Frontal cortex (tissue), 4 donors: Measurements from ENCODE around the gene GLG1. TPM values are rescaled to one million over a fixed set of nuclear protein-coding genes. Genes with fewer than 3 reads are reported as not detected.
"Not testable (repeated sequence)": the region's sequence is repeated elsewhere in the genome, so short reads cannot be mapped to it uniquely, and the experiment has no call there.

Source experiments
- DNase-seq, 2 donors: peaks; one replicate each; pipeline ENCODE4 v3.0.0; 2012; ENCODE audit warnings: low spot score in 2 of 2
- FAIRE-seq: peaks from 2 replicates; lab custom pipeline; 2012; peaks lifted over from hg19 to GRCh38; lab: Jason Lieb, UNC
- total RNA-seq: library from RNA; depleted of rRNA; stranded (reverse); fragments of >200 nt; gene quantifications from one replicate; pipeline ENCODE4 v1.2.3, GENCODE V29; 2014
- donor health status: control.
- donor health status: control.
- donor health status: control.

GLG1 gene
- total RNA-seq, 1 donor from 2014 or later = 64.8 TPM

DNA sequence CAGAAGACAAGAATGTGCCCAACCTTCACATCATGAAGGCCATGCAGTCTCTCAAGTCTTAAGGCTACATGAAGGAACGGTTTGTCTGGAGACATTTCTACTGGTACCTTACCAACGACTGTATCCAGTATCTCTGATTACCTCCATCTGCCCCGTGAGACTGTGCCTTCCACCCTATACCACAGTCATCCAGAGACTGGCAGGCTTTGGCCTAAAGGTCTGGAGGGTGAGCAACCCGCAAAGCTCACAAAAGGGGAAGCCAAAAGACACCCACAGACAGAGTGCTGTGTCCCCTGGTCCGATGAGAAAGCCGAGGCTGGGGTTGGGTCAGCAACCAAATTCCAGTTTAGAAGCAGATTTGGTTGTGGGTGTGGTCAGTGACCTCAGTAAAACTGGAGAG lies 54.6 kb downstream of the GLG1 start:
- not testable (repeated sequence) for FAIRE-seq, DNase-seq

DNA sequence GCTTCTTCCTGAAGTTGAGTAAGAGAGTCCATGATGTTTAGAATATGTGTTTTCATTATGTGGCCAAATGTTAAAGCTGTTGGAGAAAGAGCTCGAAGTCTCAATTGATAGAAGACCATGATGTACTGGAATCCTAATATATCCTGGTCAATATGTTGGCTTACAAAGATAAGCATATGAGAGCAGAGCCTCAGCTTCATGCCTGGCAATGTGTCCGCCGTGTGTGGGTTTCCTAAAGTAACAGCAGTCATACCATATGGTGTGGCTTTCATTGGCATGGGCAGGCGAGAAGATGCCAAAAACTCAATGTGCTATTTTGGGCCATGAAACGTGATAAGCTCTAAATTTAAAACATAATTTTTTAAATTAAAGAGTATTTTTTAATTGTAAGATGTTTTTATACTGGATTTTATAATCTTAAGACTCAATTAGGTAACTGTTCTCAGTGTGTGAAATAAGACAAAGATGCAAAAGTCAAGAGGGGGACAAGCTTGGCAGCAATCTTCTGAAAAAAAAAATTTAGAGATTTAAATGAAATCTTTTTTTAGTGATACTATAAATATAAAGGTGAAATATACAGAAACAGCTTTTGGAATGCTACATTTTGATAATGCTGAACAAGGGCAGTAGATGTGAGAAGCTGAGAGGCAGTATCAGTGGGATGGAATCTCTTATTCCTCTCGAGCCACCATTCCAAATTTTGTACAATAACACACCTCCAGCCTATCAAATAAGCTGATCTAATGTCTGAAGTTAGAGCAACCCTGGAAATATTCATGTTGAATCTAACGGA lies 56.5 kb downstream of the GLG1 start:
- not testable (repeated sequence) for FAIRE-seq, DNase-seq

GRCh38 chr16:74546112-74546511 lies 60.8 kb downstream of the GLG1 start:
- not testable (repeated sequence) for FAIRE-seq, DNase-seq

DNA sequence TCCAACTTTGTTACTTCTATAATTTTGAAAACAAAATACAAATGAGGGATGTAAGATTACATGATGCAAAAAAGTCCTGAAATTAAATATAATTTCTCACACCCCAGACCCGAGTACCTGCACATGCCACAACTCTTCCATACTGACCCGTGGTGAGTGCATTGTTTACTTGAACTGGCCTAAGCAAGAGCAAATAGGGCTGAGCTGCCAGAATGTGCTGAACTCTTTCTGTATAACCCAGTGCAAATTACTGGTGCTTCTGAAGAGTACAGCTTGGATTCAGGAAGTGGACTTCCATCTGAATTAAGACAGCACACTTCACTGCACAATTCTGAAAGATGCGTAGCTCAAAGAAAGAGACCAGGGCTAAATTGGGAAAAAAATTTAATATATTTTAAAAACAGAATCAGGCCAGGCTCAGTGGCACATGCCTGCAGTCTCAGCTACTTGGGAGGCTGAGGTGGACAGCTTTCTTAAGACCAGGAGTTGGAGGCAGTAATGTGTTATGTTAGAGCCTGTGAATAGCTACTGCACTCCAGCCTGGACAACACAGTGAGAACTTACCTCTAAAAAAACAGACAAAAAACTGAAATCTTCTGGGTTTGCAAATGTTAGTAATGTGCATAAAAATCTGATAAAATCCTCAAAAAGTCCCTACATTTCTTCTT lies 63.9 kb downstream of the GLG1 start:
- DNase-seq, FAIRE-seq: not testable (repeated sequence)

DNA sequence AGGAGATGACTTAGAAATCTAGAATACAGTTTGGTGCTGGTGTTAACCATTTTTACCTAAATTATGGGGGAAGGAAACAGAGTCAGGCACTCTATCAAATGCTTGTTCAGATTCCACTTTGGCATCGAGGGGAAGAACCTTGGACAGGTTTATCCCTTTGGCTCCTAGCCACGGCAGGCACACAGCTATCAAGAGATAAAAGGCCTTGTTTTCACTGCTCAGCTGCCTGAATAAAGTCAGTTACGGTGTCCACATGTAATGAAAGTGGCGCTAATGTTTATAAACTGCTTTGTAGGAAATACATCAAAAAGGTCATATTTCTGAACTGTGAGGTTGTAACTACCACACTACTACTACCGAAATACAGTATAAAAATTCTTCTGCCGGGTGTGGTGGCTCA lies 66.3 kb downstream of the GLG1 start:
- not testable (repeated sequence) for FAIRE-seq, DNase-seq

GRCh38 chr16:74538801-74539200 lies 68.1 kb downstream of the GLG1 start:
- not testable (repeated sequence) for FAIRE-seq, DNase-seq

DNA sequence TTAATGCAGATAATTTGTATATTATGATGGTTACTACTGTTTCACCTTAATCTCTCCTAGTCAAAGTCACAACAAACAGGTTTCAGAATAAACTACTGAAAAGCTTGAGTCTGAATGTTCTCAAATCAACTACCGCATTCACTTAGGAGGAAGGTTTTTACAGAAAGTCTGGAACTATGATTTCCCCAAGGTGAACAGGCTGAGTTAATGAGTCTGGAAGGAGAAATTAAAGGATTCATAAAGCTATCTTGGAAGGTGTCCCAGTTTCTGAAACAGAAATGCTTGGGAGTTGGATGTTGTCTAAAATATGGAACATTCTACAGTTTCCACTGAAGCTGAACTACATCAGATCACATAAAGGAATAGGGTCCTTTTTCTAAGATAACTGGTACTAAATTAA lies 69.2 kb downstream of the GLG1 start:
- FAIRE-seq, DNase-seq: not testable (repeated sequence)

- not testable (repeated sequence) for DNase-seq, FAIRE-seq
These were observed 72.3 kb downstream of the GLG1 start for GRCh38 chr16:74534650-74535049.

DNA sequence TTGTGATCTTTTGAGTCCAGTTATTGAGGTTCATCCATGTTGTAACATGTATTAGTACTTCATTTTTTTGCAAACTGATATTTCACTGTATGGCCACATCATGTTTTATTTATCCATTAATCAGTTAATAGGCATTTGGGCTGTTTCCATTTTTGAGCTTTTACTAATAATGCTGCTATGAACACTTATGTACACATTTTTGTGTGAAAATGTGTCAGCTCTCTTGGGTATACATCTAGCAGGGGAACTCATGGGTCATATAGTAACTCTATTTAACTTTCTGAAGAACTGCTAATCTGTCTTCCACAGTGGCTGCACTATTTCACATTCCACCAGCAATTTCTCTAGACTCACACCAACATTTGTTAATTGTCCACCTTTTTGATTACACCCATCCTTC lies 82.0 kb downstream of the GLG1 start:
- FAIRE-seq (no peak), DNase-seq (no peak)

DNA sequence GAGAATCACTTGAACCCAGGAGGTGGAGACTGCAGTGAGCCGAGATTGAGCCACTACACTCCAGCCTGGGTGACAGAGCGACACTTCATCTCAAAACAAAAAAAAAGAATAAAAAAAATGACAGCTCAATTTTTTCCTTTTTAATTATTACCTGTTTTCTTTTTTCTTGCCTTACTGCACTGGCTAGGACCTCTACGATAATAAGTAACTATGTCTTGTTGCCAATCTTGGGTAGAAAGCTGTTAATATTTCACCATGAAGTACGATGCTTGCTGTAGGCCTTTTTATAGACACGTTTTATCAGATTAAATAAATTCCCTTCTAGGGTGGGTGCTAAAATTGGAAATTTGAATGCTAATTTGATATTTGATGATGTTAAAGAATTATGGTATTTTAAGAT lies 82.8 kb downstream of the GLG1 start:
- no peak for FAIRE-seq

DNA sequence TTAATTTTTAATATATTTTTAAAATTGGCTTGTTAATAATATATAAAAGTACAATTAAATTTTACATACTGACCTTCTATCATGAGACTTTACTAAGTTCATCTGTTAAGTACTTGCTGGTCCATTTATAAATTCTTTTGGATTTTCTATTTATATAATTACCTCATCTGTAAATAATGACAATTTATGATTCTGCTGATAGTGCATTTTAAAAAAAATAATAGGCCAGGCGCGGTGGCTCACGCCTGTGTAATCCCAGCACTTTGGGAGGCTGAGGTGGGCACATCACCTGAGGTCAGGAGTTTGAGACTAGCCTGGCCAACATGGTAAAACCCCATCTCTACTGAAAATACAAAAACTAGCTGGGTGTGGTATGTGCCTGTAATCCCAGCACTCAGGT lies 83.2 kb downstream of the GLG1 start:
- FAIRE-seq = not testable (repeated sequence)

More for the DNA sequence above, 82.8 kb downstream of the GLG1 start:
- DNase-seq = no peak

GRCh38 chr16:74522160-74522559 lies 84.8 kb downstream of the GLG1 start:
- DNase-seq (no peak), FAIRE-seq (no peak)

More for the DNA sequence above, 83.2 kb downstream of the GLG1 start:
- not testable (repeated sequence) for DNase-seq

GRCh38 chr16:74521691-74522090 lies 85.2 kb downstream of the GLG1 start:
- FAIRE-seq (no peak), DNase-seq (peak; percentile 12 to 14)

- DNase-seq, FAIRE-seq: not testable (repeated sequence)
These were observed 88.0 kb downstream of the GLG1 start for GRCh38 chr16:74518934-74519333.

DNA sequence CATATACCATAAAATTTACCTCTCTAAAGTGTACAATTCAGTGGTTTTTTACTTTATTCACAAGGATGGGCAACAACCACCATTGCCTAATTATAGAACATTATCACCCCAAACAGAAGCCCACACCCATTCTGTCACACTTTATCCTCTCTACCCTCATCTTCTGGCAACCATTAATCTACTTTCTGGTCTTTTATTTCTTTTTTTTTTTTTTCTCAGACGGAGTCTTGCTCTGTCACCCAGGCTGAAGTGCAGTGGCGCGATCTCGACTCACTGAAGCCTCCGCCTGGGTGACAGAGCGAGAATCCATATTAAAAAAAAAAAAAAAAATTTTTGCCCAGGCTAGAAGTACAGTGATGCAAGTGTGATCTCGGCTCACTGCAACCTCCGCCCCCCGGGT lies 95.0 kb downstream of the GLG1 start:
- DNase-seq = no peak
- no peak for FAIRE-seq

GRCh38 chr16:74505011-74505410 lies 101.9 kb downstream of the GLG1 start:
- DNase-seq (no peak), FAIRE-seq (no peak)

DNA sequence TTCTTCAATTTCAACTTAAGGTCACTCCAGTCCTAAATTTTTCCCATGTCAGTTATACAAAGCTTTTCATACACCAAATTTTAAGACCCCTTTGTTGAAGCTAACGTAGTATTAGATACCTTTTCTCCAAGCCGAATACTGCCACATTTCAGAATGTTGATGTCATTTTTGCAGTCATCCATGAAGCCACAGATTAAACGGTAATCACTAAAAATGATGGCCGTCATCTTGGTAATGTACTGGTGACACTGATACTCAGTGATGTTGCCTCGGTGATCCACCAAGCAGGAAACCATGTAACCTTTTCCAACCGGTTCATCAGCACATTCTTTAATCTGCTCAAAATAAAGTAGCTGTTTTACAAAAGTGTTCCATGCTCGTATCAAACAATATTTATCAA lies 103.5 kb downstream of the GLG1 start:
- FAIRE-seq (no peak), DNase-seq (no peak)

DNA sequence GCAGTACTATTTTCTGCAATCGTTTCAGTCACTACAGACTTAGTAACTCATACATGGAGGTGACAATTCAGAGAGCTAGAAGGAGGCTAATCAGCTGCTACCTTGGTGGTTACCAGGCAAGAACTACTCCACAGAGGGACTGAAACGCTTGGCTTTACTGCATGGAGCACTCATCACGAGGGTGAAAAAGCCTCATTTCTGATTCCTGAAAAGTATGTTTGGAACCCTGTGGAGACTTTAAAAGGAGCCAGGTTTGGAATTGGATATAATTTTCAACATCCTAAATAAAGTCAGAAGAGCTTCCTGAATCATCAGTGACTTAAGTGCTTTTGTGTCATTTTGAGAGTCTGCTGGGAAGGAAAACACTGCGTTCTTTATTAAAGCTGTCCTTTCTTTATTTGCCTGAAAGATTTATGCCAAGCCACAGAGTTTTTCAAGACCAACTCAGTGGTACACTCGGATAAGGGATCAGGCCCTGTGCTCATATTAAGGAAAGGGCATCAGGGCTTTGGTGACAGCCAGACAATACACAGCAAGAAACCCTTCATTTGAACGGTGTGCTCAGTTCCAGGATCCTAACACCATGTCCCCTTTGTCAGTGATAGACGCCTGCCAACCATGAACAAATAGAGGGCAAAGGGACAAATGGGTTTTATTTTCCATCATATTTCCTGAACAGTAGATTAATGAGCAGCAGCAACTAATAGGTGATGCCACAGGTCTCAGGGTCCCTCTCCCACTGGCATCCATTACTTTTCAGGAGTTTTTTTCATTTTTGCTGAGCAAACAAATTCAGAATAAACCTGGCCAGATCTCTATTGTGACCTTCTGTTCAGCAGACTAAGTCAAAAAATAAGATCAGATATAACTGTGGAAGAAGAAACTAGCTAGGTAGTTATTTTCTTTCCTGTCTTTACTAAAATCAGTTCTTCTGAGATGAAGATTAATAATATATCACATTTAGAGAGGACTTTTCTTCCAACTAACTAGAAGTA lies 105.1 kb downstream of the GLG1 start:
- FAIRE-seq (no peak), DNase-seq (peak; percentile 8 to 24)

DNA sequence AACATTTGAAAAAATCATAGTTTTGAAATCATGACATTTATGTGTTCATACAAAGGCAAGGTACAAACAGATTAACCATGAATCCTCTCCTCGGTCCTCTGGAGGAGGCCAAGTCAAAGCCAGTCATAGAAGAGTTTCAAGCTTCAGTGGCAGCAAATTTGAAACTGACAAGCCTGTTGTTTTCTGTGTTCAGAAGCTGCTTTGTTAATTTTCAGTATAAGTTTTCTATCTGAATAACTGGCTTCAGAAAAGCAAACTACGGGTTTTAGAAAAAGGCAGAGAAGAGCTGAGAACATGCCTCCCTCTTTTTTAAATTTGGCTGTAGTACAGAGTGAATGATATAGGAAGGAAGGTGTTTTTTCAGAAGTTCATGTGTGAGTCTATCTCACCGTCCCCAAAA lies 106.0 kb downstream of the GLG1 start:
- DNase-seq (no peak), FAIRE-seq (no peak)

DNA sequence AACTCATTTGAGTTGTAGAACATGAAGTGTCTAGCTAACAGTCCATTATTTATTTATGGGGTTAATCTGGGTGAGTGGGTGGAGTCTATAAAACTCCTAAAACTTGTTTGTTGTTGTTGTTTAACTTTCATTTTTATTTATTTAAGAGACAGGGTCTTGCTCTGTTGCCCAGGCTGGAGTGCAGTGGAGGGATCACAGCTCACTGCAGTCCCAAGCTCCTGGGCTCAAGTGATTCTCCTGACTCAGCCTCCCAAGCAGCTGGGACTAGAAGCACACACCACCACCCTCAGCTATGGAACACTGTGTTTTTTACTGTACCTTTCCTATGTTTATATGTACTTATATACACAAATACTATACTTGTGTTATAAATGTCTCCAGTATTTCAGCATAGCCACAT lies 107.8 kb downstream of the GLG1 start:
- FAIRE-seq = no peak
- no peak for DNase-seq
